GM12878 (cell line): ENCODE results near the gene ERLEC1. TPM values are rescaled to one million over a fixed set of nuclear protein-coding genes. Genes with fewer than 3 reads are reported as not detected.

Experiments used
- ATAC-seq: fragments of 200-7000 bp; cut with Tn5 transposase; 3 replicates; pipeline ENCODE4 v1.9.1; 2020; ENCODE audit warnings: mild to moderate bottlenecking, moderate library complexity
- BruUV-seq: library from RNA; stranded (reverse); fragments of 400-500 nt; replicated peaks from 2 replicates; lab custom pipeline; 2021; lab: Mats Ljungman, UMichigan
- CTCF ChIA-PET: fragments of 300-600 bp; sonication (Branson Sonifier 250); formaldehyde crosslinking; extraction: SDS; loops from one replicate; lab custom pipeline; 2021; ENCODE audit warnings: inconsistent platforms; lab: Yijun Ruan, JAX
- POLR2A ChIA-PET: fragments of 350-600 bp; formaldehyde crosslinking; extraction: SDS; loops from one replicate; lab custom pipeline; 2021; ENCODE audit warnings: inconsistent platforms; lab: Charles Lee
- RAD21 ChIA-PET: fragments of 300-600 bp; sonication (Branson Sonifier 250); formaldehyde crosslinking; loops from one replicate; lab custom pipeline; 2023; ENCODE audit warnings: antibody characterized with exemption; ENCODE audit not compliant: unreplicated experiment; lab: Charles Lee
- SMC1A ChIA-PET: fragments of 300-600 bp; sonication (Branson Sonifier 250); formaldehyde crosslinking; loops from one replicate; lab custom pipeline; 2023; ENCODE audit not compliant: unreplicated experiment, uncharacterized antibody; lab: Charles Lee
- DNase-seq: peaks from one replicate; pipeline ENCODE4 v3.0.0-alpha.2; 2011; ENCODE audit warnings: low read depth, low spot score
- FAIRE-seq: peaks from 3 replicates; lab custom pipeline; 2011; peaks lifted over from hg19 to GRCh38; lab: Jason Lieb, UNC
- H2AFZ ChIP-seq: 2 replicates; pipeline ENCODE4 v1.6.0; 2011; ENCODE audit warnings: low read depth, low read length, control low read depth; ENCODE audit not compliant: control insufficient read depth
- H3K27ac ChIP-seq: 2 replicates; pipeline ENCODE4 v1.5.1; 2011; ENCODE audit warnings: control low read depth; ENCODE audit not compliant: control insufficient read depth, insufficient read depth
- H3K27me3 ChIP-seq, 2 experiments: replicated peaks in 1 of 2; 2 replicates each; pipeline versions ENCODE4 v1.6.0 to v1.6.1; 2011; ENCODE audit warnings: low read length in 1 of 2; ENCODE audit not compliant: control insufficient read depth in 2 of 2, insufficient read depth in 2 of 2
- H3K36me3 ChIP-seq, 2 experiments: 2 replicates each; pipeline ENCODE4 v1.5.1; 2011; ENCODE audit warnings: low read length in 1 of 2; ENCODE audit not compliant: control insufficient read depth in 2 of 2, insufficient read depth in 2 of 2
- H3K4me1 ChIP-seq: 2 replicates; pipeline ENCODE4 v1.6.1; 2011; ENCODE audit warnings: mild to moderate bottlenecking, low read length, moderate library complexity, mixed read lengths; ENCODE audit not compliant: control insufficient read depth, insufficient read depth
- H3K4me2 ChIP-seq: 2 replicates; pipeline ENCODE4 v1.6.0; 2011; ENCODE audit warnings: control low read depth; ENCODE audit not compliant: control insufficient read depth, insufficient read depth
- H3K4me3 ChIP-seq: fragments of 200-600 bp; sonication (generic); 2 replicates; pipeline ENCODE4 v1.5.1; 2016
- H3K79me2 ChIP-seq: 2 replicates; pipeline ENCODE4 v1.6.0; 2011; ENCODE audit warnings: low read length; ENCODE audit not compliant: control insufficient read depth, insufficient read depth
- H3K9ac ChIP-seq: 2 replicates; pipeline ENCODE4 v1.8.0; 2011; ENCODE audit warnings: low read length, control low read depth, mixed read lengths; ENCODE audit not compliant: control insufficient read depth, insufficient read depth
- H3K9me3 ChIP-seq: replicated peaks from 3 replicates; pipeline ENCODE4 v1.5.1; 2011; ENCODE audit warnings: mild to moderate bottlenecking, low read length; ENCODE audit not compliant: control insufficient read depth, insufficient read depth
- H4K20me1 ChIP-seq: 2 replicates; pipeline ENCODE4 v1.6.0; 2011; ENCODE audit not compliant: control insufficient read depth, insufficient read depth
- BCL3 ChIP-seq: IDR thresholded peaks from 2 replicates; pipeline ENCODE4 v1.6.1; 2011; ENCODE audit warnings: borderline replicate concordance, low read depth, mild to moderate bottlenecking, moderate library complexity, low read length; ENCODE audit not compliant: insufficient read depth, poor library complexity, severe bottlenecking
- CREM ChIP-seq: IDR thresholded peaks from 2 replicates; pipeline ENCODE4 v1.6.1; 2014; ENCODE audit warnings: antibody characterized with exemption, low read depth
- HCFC1 ChIP-seq: fragments of 150-350 bp; IDR thresholded peaks from 2 replicates; pipeline ENCODE4 v1.6.1; 2014; ENCODE audit warnings: low read length
- HDGF ChIP-seq: fragments of 450-650 bp; IDR thresholded peaks from 2 replicates; pipeline ENCODE4 v1.6.1; 2016; ENCODE audit warnings: antibody characterized with exemption
- IKZF1 ChIP-seq: fragments of 450-650 bp; conservative IDR thresholded peaks from 2 replicates; pipeline ENCODE4 v1.6.1; 2017; ENCODE audit warnings: antibody characterized with exemption, mild to moderate bottlenecking
- POLR2AphosphoS5 ChIP-seq: IDR thresholded peaks from 2 replicates; pipeline ENCODE4 v1.6.1; 2011; ENCODE audit warnings: mild to moderate bottlenecking, low read length, inconsistent platforms
- POU2F2 ChIP-seq: IDR thresholded peaks from 3 replicates; pipeline ENCODE4 v1.6.1; 2011; ENCODE audit warnings: low read depth, mild to moderate bottlenecking, low read length, borderline replicate concordance
- RAD51 ChIP-seq: fragments of 450-650 bp; IDR thresholded peaks from 2 replicates; pipeline ENCODE4 v1.6.1; 2016; ENCODE audit warnings: moderate library complexity, mild to moderate bottlenecking, inconsistent platforms
- SIX5 ChIP-seq: IDR thresholded peaks from 2 replicates; pipeline ENCODE4 v1.6.1; 2011; ENCODE audit warnings: mild to moderate bottlenecking, low read depth, low read length, moderate library complexity; ENCODE audit not compliant: severe bottlenecking
- SMARCA5 ChIP-seq: fragments of 450-650 bp; IDR thresholded peaks from 2 replicates; pipeline ENCODE4 v1.6.1; 2017; ENCODE audit warnings: mild to moderate bottlenecking
- SREBF1 ChIP-seq: IDR thresholded peaks from 2 replicates; pipeline ENCODE4 v1.6.1; 2012; ENCODE audit warnings: mild to moderate bottlenecking, low read length
- TAF1 ChIP-seq: IDR thresholded peaks from 2 replicates; pipeline ENCODE4 v1.6.1; 2011; ENCODE audit warnings: mild to moderate bottlenecking, low read depth, low read length, borderline replicate concordance
- TBL1XR1 ChIP-seq: IDR thresholded peaks from 2 replicates; pipeline ENCODE4 v1.6.1; 2012; ENCODE audit warnings: low read depth, low read length, improper control_type of control experiment
- YY1 ChIP-seq: IDR thresholded peaks from 2 replicates; pipeline ENCODE4 v1.6.1; 2011; ENCODE audit warnings: low read depth, mild to moderate bottlenecking, low read length
- ZBTB40 ChIP-seq: fragments of 450-650 bp; IDR thresholded peaks from 2 replicates; pipeline ENCODE4 v1.6.1; 2016; ENCODE audit warnings: mild to moderate bottlenecking, moderate library complexity, borderline replicate concordance
- ZNF24 ChIP-seq: fragments of 450-650 bp; IDR thresholded peaks from 2 replicates; pipeline ENCODE4 v1.6.1; 2017; ENCODE audit warnings: antibody characterized with exemption, mild to moderate bottlenecking
- ZNF384 ChIP-seq: IDR thresholded peaks from 2 replicates; pipeline ENCODE4 v1.6.1; 2012; ENCODE audit warnings: low read depth, mild to moderate bottlenecking, low read length, improper control_type of control experiment, borderline replicate concordance
- WGBS: methylation state at CpG from one replicate; pipeline ENCODE4 v1.1.6; 2016; ENCODE audit warnings: low lambda C conversion rate; ENCODE audit not compliant: insufficient replicate concordance, insufficient coverage; ENCODE audit errors: missing lambda C conversion rate; 5-methylcytosine and 5-hydroxymethylcytosine counted together
- in situ Hi-C: fragments of 300-500 bp; cut with MboI; formaldehyde crosslinking; loops from 9 replicates; pipeline ENCODE4 v1.14.3; 2018; ENCODE audit warnings: mixed read lengths
- intact Hi-C: fragments of 100-400 bp; cut with micrococcal nuclease; formaldehyde crosslinking; loops from one replicate; pipeline ENCODE4 v1.14.2; 2022; ENCODE audit not compliant: unreplicated experiment
- polyA plus RNA-seq, 11 experiments: library from polyadenylated mRNA; depleted of rRNA in 4 of 11; unstranded in 6 of 11; stranded (reverse) in 5 of 11; fragments of >200 nt; fragmentation: Nextera tagmentation in 4 of 11; fragmentation: Illumina TruSeq in 1 of 11; extraction: Ambion mirVana in 4 of 11; extraction: Trizol in 1 of 11; gene quantifications; 1 replicate in 1 of 11; 2 replicates in 10 of 11; pipeline versions ENCODE4 v1.2.1 to v1.2.3, GENCODE V29; 2011 to 2016; ENCODE audit warnings: inconsistent platforms in 2 of 11, missing spikeins in 2 of 11, low read depth in 1 of 11
- total RNA-seq, 4 experiments: library from RNA; depleted of rRNA in 3 of 4; stranded (reverse); fragments of >200 nt in 3 of 4; fragmentation: Illumina TruSeq in 1 of 4; extraction: Trizol in 1 of 4; gene quantifications; 2 replicates each; pipeline versions ENCODE4 v1.2.1 to v1.2.3, GENCODE V29; 2013 to 2021
- TF ChIP-seq, protein P1 (sequence below): IDR thresholded peaks from 2 replicates; pipeline ENCODE4 v1.6.1; 2011; ENCODE audit warnings: mild to moderate bottlenecking, low read depth, low read length, moderate library complexity; ENCODE audit not compliant: insufficient replicate concordance

Gene ERLEC1
- total and polyA plus RNA-seq, 10 of the 15 experiments (the other 5 are each of a cell fraction or from before 2014, with no cell fraction given): 14.1 to 52.2 (median 30.0) TPM

- no peak for TF ChIP-seq HCFC1
- no peak for TF ChIP-seq TBL1XR1
- TF ChIP-seq BCL3: no peak
- no peak for TF ChIP-seq SIX5
These were observed 56.0 kb downstream of the ERLEC1 start (continued) for GRCh38 chr2:53842891-53843290.

GRCh38 chr2:53843595-53843994 lies 56.8 kb downstream of the ERLEC1 start:
- H3K9ac ChIP-seq: no peak overlapping the region
- CTCF ChIA-PET: no interaction called here
- 25% methylated on average over 2 of the region's 2 CpGs for WGBS
- SMC1A ChIA-PET: no interaction called here
- no peak overlapping the region for H3K4me2 ChIP-seq
- in situ Hi-C loops: no loop called here
- intact Hi-C loops: no loop called here
- no peaks in the 10 kb centered on the region for H3K36me3 ChIP-seq
- POLR2A ChIA-PET: no interaction called here
- H3K4me1 ChIP-seq: no peaks in the 10 kb centered on the region
- no peaks in the 10 kb centered on the region for H4K20me1 ChIP-seq
- ATAC-seq (no peak), FAIRE-seq (no peak), DNase-seq (no peak)
- no peaks in the 10 kb centered on the region for H3K79me2 ChIP-seq
- H3K27me3 ChIP-seq: no peaks in the 10 kb centered on the region
- no peak overlapping the region for H2AFZ ChIP-seq
- RAD21 ChIA-PET: no interaction called here
- H3K27ac ChIP-seq: no peak overlapping the region
- H3K4me3 ChIP-seq: no peak overlapping the region
- no TSS peak for BruUV-seq
- no peaks in the 10 kb centered on the region for H3K9me3 ChIP-seq
- TF ChIP-seq ZNF384: no peak
- TF ChIP-seq IKZF1: no peak
- no peak for TF ChIP-seq SMARCA5
- no peak for TF ChIP-seq TAF1
- TF ChIP-seq RAD51: no peak
- no peak for TF ChIP-seq CREM
- TF ChIP-seq SREBF1: no peak
- no peak for TF ChIP-seq POU2F2
- TF ChIP-seq, protein P1, sequence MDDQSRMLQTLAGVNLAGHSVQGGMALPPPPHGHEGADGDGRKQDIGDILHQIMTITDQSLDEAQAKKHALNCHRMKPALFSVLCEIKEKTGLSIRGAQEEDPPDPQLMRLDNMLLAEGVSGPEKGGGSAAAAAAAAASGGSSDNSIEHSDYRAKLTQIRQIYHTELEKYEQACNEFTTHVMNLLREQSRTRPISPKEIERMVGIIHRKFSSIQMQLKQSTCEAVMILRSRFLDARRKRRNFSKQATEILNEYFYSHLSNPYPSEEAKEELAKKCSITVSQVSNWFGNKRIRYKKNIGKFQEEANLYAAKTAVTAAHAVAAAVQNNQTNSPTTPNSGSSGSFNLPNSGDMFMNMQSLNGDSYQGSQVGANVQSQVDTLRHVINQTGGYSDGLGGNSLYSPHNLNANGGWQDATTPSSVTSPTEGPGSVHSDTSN: no peak
- no peak for TF ChIP-seq HDGF
- TF ChIP-seq ZBTB40: no peak
- no peak for TF ChIP-seq ZNF24
- no peak for TF ChIP-seq POLR2AphosphoS5
- no peak for TF ChIP-seq YY1
